ENCODE measurements around the gene ESYT1. TPM values are rescaled to one million over a fixed set of nuclear protein-coding genes. Genes with fewer than 3 reads are reported as not detected.

The ESYT1 gene
- total and polyA plus RNA-seq, 9 of the 15 experiments (the other 6 are each of a cell fraction or from before 2014, with no cell fraction given): 132 to 420 (median 164) TPM

DNA sequence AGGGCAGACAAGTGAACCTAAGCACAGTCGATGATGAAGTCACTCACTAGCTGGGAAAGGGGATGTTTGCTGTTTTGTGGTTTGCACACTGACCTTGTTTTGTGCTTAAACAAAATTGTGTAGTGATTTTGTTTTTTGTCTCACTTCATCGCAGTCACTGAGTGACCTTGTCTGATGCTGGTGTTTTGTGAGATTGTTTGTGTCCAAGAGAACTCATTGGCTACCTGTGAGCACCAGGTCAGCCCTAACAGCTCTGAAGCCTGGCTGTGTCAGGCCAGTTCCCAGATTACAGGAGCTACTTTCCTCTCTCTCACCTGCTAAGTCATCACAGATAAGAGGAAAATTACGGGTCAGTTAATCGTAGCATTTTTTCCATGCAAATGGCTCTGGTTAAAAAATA, 3.9 kb upstream of the ESYT1 start (continued):
- TF ChIP-seq FOXA3 (CRISPR knock-in tag; conservative IDR thresholded peaks at IDR 0.05 in 1 of 2, IDR thresholded peaks at IDR 0.05 in 1 of 2): peak; percentile 50 to 63; a peak in 2 of 4 replicates

DNA sequence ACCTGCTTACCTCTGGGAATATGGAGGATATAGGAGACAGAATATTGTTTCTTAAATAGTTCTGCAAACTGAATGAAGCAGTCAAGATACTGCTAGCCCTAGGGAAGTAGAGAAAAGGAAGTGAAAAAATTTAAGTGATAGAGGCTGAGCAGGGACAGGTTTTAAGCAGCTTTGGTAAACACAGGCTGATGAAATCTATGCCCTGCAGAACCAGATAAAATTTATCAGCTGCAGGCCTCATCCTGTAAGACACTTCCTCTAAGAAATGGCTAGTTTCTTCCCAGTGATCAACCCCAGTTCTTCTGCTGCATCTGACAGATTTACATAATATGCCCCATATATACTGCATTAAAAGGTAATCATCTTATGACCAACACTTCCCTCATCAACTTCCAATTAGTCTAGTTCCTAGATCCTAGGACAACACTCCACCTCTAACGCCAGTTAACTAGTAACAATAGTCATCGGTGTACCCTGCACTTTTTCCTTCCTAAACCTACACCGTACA, 1.3 kb upstream of the ESYT1 start:
- Histone ChIP-seq H2AFZ (ENCODE audit: low read depth, low read length) (peak overlapping the region; percentile 6; the same call in 1 of the 2 replicates), H3K4me2 (ENCODE audit: insufficient read depth, low read length) (peak overlapping the region; percentile 87), H4K20me1 (replicated peaks; ENCODE audit: control insufficient read depth, insufficient read depth, low read length) (peaks cover 5% of the 10 kb centered on the region; the same call in 1 of the 2 replicates), H3K36me3 (ENCODE audit: control insufficient read depth, insufficient read depth, low read length) (peaks cover 25% of the 10 kb centered on the region), H3K9me3 (replicated peaks; ENCODE audit: control insufficient read depth, insufficient read depth, low read depth, low read length) (no peaks in the 10 kb centered on the region), H3K9ac (ENCODE audit: insufficient read depth in 1 of 2, low read depth in 2 of 2, low read length in 2 of 2) (peak overlapping the region in 1 of 2 experiments; percentile 86; a peak in 2 of 4 replicates), H3K9me1 (ENCODE audit: control insufficient read depth, insufficient read depth, low read length) (peaks cover 6% of the 10 kb centered on the region), H3K27me3 (ENCODE audit: control insufficient read depth in 2 of 2, insufficient read depth in 2 of 2, low read length in 2 of 2) (no peaks in the 10 kb centered on the region), H3K4me3 (peak overlapping the region; percentile 34), H3K27ac (ENCODE audit: extremely low read depth, low read depth, low read length) (peak overlapping the region; percentile 89), H3K4me1 (replicated peaks in 1 of 2; ENCODE audit: control insufficient read depth in 2 of 2, insufficient read depth in 2 of 2, low read length in 2 of 2) (peaks cover 31 to 46% of the 10 kb centered on the region in 2 experiments), H3K79me2 (ENCODE audit: control insufficient read depth, insufficient read depth, low read length) (peaks cover 45% of the 10 kb centered on the region)
- peak; percentile 8 for ATAC-seq
- WGBS (ENCODE audit: insufficient coverage, low coverage, missing lambda C conversion rate): 6% methylated on average over 3 of the region's 3 CpGs
- BruUV-seq (replicated peaks): no TSS peak
- FAIRE-seq: peak; percentile 42
- POLR2A ChIA-PET: interaction anchor here (0.6 to 5.6 kb wide), 14 partner anchors 9 to 501 kb away, joined by 3 to 85 read pairs (median 3); partner anchors contain the start of genes MYL6, RNF41, RPL41 and SMARCC2
- peak in 1 of 4 experiments; percentile 77 for DNase-seq (ENCODE audit: extremely low read depth in 1 of 4, low spot score in 3 of 4)
- intact Hi-C loops (cut with micrococcal nuclease): loop anchor here (1.0 kb wide), 2 partner anchors 32 to 63 kb away; partner anchors contain the start of genes MYL6 and SMARCC2
- in situ Hi-C loops (cut with MboI): loop anchor here (5.0 to 10.0 kb wide), 2 partner anchors 61 to 338 kb away; partner anchors contain the start of genes SMARCC2 and SPRYD4
- CTCF ChIA-PET (ENCODE audit: low intra/inter-chr PET ratio): interaction anchor here (0.6 to 2.1 kb wide), 5 partner anchors 22 to 97 kb away, joined by 3 to 13 read pairs (median 6); partner anchors contain the start of genes MYL6, PA2G4 and SMARCC2
- peak; percentile 74 for TF ChIP-seq MEIS2 (IDR thresholded peaks at IDR 0.05; ENCODE audit: partially characterized antibody)
- TF ChIP-seq GTF2F1 (IDR thresholded peaks at IDR 0.05; ENCODE audit: low read depth, low read length): no peak
- TF ChIP-seq POLR2AphosphoS5 (IDR thresholded peaks at IDR 0.05; ENCODE audit: control insufficient read depth, insufficient read depth, low read depth, low read length): peak; percentile 62; the same call in 1 of the 2 replicates
- TF ChIP-seq ZSCAN32 (CRISPR knock-in tag; IDR thresholded peaks at IDR 0.05): peak; percentile 37; the same call in 1 of the 2 replicates
- TF ChIP-seq, protein P1, sequence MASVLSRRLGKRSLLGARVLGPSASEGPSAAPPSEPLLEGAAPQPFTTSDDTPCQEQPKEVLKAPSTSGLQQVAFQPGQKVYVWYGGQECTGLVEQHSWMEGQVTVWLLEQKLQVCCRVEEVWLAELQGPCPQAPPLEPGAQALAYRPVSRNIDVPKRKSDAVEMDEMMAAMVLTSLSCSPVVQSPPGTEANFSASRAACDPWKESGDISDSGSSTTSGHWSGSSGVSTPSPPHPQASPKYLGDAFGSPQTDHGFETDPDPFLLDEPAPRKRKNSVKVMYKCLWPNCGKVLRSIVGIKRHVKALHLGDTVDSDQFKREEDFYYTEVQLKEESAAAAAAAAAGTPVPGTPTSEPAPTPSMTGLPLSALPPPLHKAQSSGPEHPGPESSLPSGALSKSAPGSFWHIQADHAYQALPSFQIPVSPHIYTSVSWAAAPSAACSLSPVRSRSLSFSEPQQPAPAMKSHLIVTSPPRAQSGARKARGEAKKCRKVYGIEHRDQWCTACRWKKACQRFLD (CRISPR knock-in tag; IDR thresholded peaks at IDR 0.05): no peak
- TF ChIP-seq ATF6 (CRISPR knock-in tag; IDR thresholded peaks at IDR 0.05): 0 out of 2 replicates have a peak, but pooled peaks have one; percentile 50
- no peak for TF ChIP-seq TFAM (CRISPR knock-in tag; conservative IDR thresholded peaks at IDR 0.05)
- peak; percentile 92 for TF ChIP-seq CBFA2T3 (IDR thresholded peaks at IDR 0.05)
- TF ChIP-seq, protein P2, sequence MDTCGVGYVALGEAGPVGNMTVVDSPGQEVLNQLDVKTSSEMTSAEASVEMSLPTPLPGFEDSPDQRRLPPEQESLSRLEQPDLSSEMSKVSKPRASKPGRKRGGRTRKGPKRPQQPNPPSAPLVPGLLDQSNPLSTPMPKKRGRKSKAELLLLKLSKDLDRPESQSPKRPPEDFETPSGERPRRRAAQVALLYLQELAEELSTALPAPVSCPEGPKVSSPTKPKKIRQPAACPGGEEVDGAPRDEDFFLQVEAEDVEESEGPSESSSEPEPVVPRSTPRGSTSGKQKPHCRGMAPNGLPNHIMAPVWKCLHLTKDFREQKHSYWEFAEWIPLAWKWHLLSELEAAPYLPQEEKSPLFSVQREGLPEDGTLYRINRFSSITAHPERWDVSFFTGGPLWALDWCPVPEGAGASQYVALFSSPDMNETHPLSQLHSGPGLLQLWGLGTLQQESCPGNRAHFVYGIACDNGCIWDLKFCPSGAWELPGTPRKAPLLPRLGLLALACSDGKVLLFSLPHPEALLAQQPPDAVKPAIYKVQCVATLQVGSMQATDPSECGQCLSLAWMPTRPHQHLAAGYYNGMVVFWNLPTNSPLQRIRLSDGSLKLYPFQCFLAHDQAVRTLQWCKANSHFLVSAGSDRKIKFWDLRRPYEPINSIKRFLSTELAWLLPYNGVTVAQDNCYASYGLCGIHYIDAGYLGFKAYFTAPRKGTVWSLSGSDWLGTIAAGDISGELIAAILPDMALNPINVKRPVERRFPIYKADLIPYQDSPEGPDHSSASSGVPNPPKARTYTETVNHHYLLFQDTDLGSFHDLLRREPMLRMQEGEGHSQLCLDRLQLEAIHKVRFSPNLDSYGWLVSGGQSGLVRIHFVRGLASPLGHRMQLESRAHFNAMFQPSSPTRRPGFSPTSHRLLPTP (IDR thresholded peaks at IDR 0.05; ENCODE audit: borderline replicate concordance, extremely low read depth, insufficient read length): no peak
- TF ChIP-seq MCM3 (IDR thresholded peaks at IDR 0.05): no peak
- no peak for TF ChIP-seq ZNF584 (CRISPR knock-in tag; IDR thresholded peaks at IDR 0.05; ENCODE audit: low read depth)
- TF ChIP-seq ADNP (tag; IDR thresholded peaks at IDR 0.05): no peak

Measured in K562 (cell line).